Measurements from ENCODE around the gene SPRY1.

The SPRY1 gene

GRCh38 chr4:123366144-123366748 lies 30.3 kb upstream of the SPRY1 start:
- peaks cover 0 to 4% (median 0%) of the 10 kb centered on the region in 5 donors for H3K9me3 ChIP-seq (ENCODE audit: control insufficient read depth in 5 of 5, low read length in 5 of 5)
- H3K9ac ChIP-seq (ENCODE audit: low read length in 5 of 5), result no peak overlapping the region
- no peaks in the 10 kb centered on the region for H3K27me3 ChIP-seq (ENCODE audit: control insufficient read depth in 5 of 5, insufficient read depth in 4 of 5, low read length in 5 of 5)
- peaks cover 0 to 6% (median 2%) of the 10 kb centered on the region in 5 donors for H3K4me1 ChIP-seq (ENCODE audit: control insufficient read depth in 5 of 5, insufficient read depth in 5 of 5, low read length in 5 of 5)
- H3K27ac ChIP-seq (ENCODE audit: low read depth, low read length), result no peak overlapping the region
- no peak overlapping the region for H3K4me3 ChIP-seq (ENCODE audit: low read depth in 1 of 5, low read length in 5 of 5)
- no peaks in the 10 kb centered on the region for H3K36me3 ChIP-seq (ENCODE audit: control insufficient read depth in 5 of 5, insufficient read depth in 5 of 5, low read length in 5 of 5)

DNA sequence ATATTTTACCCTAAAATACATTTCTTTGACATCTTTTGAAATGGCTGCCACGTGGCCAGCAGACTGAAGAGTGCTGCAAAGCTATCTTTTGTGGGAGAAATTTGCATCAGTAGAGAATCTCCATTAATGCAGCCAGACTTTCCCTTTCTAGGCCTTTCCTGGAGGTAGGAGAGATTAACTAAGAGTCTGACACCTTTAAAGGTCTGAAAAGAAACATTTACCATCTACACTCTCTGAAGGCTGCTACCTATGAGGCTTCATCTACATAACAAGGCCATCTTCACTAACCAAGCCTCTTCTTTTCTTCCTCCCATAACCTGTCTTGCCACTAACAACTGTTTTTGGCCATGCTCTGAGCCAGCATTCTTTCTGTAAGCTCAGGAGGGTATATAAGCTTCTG lies 17.8 kb upstream of the SPRY1 start:
- Histone ChIP-seq H3K4me1 (ENCODE audit: control insufficient read depth in 5 of 5, insufficient read depth in 5 of 5, low read length in 5 of 5) (peaks cover 0 to 4% (median 0%) of the 10 kb centered on the region in 5 donors), H3K4me3 (ENCODE audit: low read depth in 1 of 5, low read length in 5 of 5) (no peak overlapping the region), H3K9me3 (ENCODE audit: control insufficient read depth in 5 of 5, low read length in 5 of 5) (no peaks in the 10 kb centered on the region), H3K9ac (ENCODE audit: low read length in 5 of 5) (no peak overlapping the region), H3K36me3 (ENCODE audit: control insufficient read depth in 5 of 5, insufficient read depth in 5 of 5, low read length in 5 of 5) (no peaks in the 10 kb centered on the region), H3K27ac (ENCODE audit: low read depth, low read length) (no peak overlapping the region), H3K27me3 (ENCODE audit: control insufficient read depth in 5 of 5, insufficient read depth in 4 of 5, low read length in 5 of 5) (no peaks in the 10 kb centered on the region)

GRCh38 chr4:123379392-123379791 lies 17.2 kb upstream of the SPRY1 start:
- Histone ChIP-seq H3K9ac (ENCODE audit: low read length in 5 of 5) (no peak overlapping the region), H3K4me3 (ENCODE audit: low read depth in 1 of 5, low read length in 5 of 5) (no peak overlapping the region), H3K4me1 (ENCODE audit: control insufficient read depth in 5 of 5, insufficient read depth in 5 of 5, low read length in 5 of 5) (peaks cover 0 to 4% (median 0%) of the 10 kb centered on the region in 5 donors), H3K27ac (ENCODE audit: low read depth, low read length) (no peak overlapping the region), H3K9me3 (ENCODE audit: control insufficient read depth in 5 of 5, low read length in 5 of 5) (no peaks in the 10 kb centered on the region), H3K36me3 (ENCODE audit: control insufficient read depth in 5 of 5, insufficient read depth in 5 of 5, low read length in 5 of 5) (no peaks in the 10 kb centered on the region), H3K27me3 (ENCODE audit: control insufficient read depth in 5 of 5, insufficient read depth in 4 of 5, low read length in 5 of 5) (no peaks in the 10 kb centered on the region)

DNA sequence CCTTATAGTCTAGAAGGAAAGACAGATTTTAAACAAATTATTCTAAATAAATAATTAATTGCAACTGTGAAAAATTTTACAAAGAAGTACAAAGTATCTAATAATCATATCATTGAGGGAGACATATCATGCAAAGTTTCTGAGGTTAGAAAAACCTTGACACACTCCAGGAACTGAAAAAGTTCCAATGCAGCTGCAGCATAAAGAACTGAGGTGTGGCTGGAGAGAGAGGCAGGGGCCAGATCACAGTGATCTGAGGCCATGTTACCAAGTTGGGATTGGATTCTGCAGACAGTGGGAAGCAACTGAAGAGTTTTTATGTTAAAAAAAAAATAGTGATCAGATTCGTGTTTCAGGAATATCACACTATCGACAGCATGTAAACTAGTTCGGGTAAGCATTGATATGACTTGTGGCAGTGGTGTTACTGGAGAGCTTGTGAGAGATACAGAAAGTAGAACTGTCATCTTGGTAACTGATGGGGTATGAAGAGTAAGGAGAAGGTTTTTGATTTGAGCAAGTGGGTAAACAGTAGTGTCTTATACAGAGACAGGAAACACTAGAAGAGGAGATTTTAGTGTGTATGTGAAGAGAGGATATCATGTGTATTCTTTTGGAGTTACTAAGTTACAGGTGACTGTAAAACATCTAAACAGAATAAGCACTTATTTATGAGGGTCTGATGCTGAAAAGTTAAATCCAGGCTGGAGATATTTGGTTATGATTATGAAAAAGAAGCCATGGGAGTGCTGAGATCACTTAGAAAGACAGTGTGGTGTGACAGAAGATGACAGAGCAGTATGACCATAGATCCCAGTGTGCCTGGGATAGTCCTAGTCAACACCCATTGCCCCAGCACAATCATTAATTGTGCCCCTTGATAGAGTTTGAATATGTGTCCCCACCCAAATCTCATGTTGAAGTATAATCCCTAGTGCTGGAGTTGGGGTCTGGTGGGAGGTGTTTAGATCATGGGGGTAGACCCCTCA lies 15.6 kb upstream of the SPRY1 start:
- Histone ChIP-seq H3K9ac (ENCODE audit: low read length in 5 of 5) (no peak overlapping the region), H3K4me1 (ENCODE audit: control insufficient read depth in 5 of 5, insufficient read depth in 5 of 5, low read length in 5 of 5) (peaks cover 0 to 4% (median 0%) of the 10 kb centered on the region in 5 donors), H3K27ac (ENCODE audit: low read depth, low read length) (no peak overlapping the region)

DNA sequence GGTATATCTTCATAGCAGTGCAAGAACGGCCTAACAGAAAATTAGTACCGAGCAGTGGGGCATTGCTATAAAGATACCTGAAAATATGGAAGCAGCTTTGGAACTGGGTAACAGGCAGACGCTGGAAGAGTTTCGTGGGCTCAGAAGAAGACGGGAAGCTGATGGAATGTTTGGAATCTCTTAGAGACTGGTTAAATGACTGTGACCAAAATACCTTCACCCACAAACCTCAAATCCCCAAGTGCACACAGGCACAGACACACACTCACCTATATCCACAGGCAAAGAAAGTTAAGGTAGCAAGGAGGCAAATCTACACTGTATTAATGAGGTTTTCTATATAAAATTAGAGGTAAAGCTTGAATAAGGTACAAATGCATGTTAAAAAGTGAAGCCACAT lies 14.6 kb upstream of the SPRY1 start:
- H3K4me1 ChIP-seq (ENCODE audit: control insufficient read depth in 5 of 5, insufficient read depth in 5 of 5, low read length in 5 of 5), result peaks cover 0 to 13% (median 0%) of the 10 kb centered on the region in 5 donors
- no peak overlapping the region for H3K9ac ChIP-seq (ENCODE audit: low read length in 5 of 5)
- no peaks in the 10 kb centered on the region for H3K27me3 ChIP-seq (ENCODE audit: control insufficient read depth in 5 of 5, insufficient read depth in 4 of 5, low read length in 5 of 5)
- no peak overlapping the region for H3K4me3 ChIP-seq (ENCODE audit: low read depth in 1 of 5, low read length in 5 of 5)
- no peak overlapping the region for H3K27ac ChIP-seq (ENCODE audit: low read depth, low read length)
- H3K9me3 ChIP-seq (ENCODE audit: control insufficient read depth in 5 of 5, low read length in 5 of 5), result no peaks in the 10 kb centered on the region
- no peaks in the 10 kb centered on the region for H3K36me3 ChIP-seq (ENCODE audit: control insufficient read depth in 5 of 5, insufficient read depth in 5 of 5, low read length in 5 of 5)

More for the DNA sequence above, 15.6 kb upstream of the SPRY1 start:
- H3K27me3 ChIP-seq (ENCODE audit: control insufficient read depth in 5 of 5, insufficient read depth in 4 of 5, low read length in 5 of 5), result no peaks in the 10 kb centered on the region
- H3K9me3 ChIP-seq (ENCODE audit: control insufficient read depth in 5 of 5, low read length in 5 of 5), result no peaks in the 10 kb centered on the region
- no peak overlapping the region for H3K4me3 ChIP-seq (ENCODE audit: low read depth in 1 of 5, low read length in 5 of 5)
- H3K36me3 ChIP-seq (ENCODE audit: control insufficient read depth in 5 of 5, insufficient read depth in 5 of 5, low read length in 5 of 5), result no peaks in the 10 kb centered on the region

GRCh38 chr4:123383566-123383965 lies 13.0 kb upstream of the SPRY1 start:
- Histone ChIP-seq H3K9ac (ENCODE audit: low read length in 5 of 5) (no peak overlapping the region), H3K36me3 (ENCODE audit: control insufficient read depth in 5 of 5, insufficient read depth in 5 of 5, low read length in 5 of 5) (no peaks in the 10 kb centered on the region), H3K4me3 (ENCODE audit: low read depth in 1 of 5, low read length in 5 of 5) (no peak overlapping the region), H3K27ac (ENCODE audit: low read depth, low read length) (no peak overlapping the region), H3K4me1 (ENCODE audit: control insufficient read depth in 5 of 5, insufficient read depth in 5 of 5, low read length in 5 of 5) (peaks cover 0 to 13% (median 0%) of the 10 kb centered on the region in 5 donors), H3K9me3 (ENCODE audit: control insufficient read depth in 5 of 5, low read length in 5 of 5) (no peaks in the 10 kb centered on the region), H3K27me3 (ENCODE audit: control insufficient read depth in 5 of 5, insufficient read depth in 4 of 5, low read length in 5 of 5) (no peaks in the 10 kb centered on the region)

DNA sequence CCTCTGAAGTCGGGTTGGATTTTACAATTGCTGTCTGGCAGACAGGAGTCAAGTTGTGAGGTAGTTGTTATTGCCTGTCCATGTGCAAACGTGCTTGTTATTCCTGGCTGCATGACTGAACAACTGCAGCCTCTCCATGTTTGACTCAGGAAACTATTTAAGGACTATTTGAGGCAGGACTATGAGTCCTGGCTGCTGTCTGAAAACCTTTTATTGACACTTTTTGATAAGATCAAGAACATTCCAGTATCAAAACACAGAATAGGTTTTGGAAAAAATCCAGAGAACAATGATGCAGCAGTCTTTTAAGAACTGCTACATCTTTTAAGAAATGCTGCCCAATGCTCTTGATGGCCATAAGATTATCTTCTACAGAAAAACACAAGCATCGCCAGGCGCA lies 10.0 kb upstream of the SPRY1 start:
- Histone ChIP-seq H3K27me3 (ENCODE audit: control insufficient read depth in 5 of 5, insufficient read depth in 4 of 5, low read length in 5 of 5) (no peaks in the 10 kb centered on the region), H3K27ac (ENCODE audit: low read depth, low read length) (no peak overlapping the region), H3K4me1 (ENCODE audit: control insufficient read depth in 5 of 5, insufficient read depth in 5 of 5, low read length in 5 of 5) (peaks cover 0 to 8% (median 0%) of the 10 kb centered on the region in 5 donors)

DNA sequence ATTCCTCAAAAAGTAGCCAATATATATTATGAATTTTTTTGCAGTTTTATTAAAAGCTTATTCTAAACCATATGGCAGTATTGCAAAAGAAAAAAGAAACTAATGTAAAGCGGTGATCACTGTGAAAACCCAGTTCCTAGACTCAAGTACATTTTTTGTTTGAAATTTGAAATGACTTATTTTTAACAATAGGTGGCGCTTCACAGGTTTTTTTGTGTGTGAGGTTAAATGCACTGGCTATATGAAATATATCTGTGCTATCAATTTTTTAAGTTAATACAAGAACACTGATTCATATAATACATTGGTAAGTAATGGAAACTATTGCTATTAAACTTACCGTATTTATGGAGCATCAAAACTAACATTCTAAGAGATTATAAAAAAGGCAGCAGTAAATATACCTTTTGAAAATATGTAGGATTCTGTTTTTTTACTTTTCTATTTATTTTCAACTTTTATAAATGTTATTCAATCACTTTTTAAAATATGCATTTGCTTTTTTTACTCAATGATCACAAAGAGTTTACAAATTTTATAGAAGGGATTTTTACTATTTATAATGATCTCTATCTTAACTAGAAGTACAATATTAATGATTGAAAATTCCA lies 5.6 kb upstream of the SPRY1 start:
- H3K9me3 ChIP-seq (ENCODE audit: control insufficient read depth in 5 of 5, low read length in 5 of 5), result no peaks in the 10 kb centered on the region
- no peak overlapping the region for H3K27ac ChIP-seq (ENCODE audit: low read depth, low read length)
- no peak overlapping the region for H3K9ac ChIP-seq (ENCODE audit: low read length in 5 of 5)
- H3K27me3 ChIP-seq (ENCODE audit: control insufficient read depth in 5 of 5, insufficient read depth in 4 of 5, low read length in 5 of 5), result no peaks in the 10 kb centered on the region
- peaks cover 0 to 8% (median 0%) of the 10 kb centered on the region in 5 donors for H3K4me1 ChIP-seq (ENCODE audit: control insufficient read depth in 5 of 5, insufficient read depth in 5 of 5, low read length in 5 of 5)
- no peaks in the 10 kb centered on the region for H3K36me3 ChIP-seq (ENCODE audit: control insufficient read depth in 5 of 5, insufficient read depth in 5 of 5, low read length in 5 of 5)
- no peak overlapping the region for H3K4me3 ChIP-seq (ENCODE audit: low read depth in 1 of 5, low read length in 5 of 5)

More for the DNA sequence above, 10.0 kb upstream of the SPRY1 start:
- H3K36me3 ChIP-seq (ENCODE audit: control insufficient read depth in 5 of 5, insufficient read depth in 5 of 5, low read length in 5 of 5), result no peaks in the 10 kb centered on the region
- H3K9me3 ChIP-seq (ENCODE audit: control insufficient read depth in 5 of 5, low read length in 5 of 5), result no peaks in the 10 kb centered on the region
- no peak overlapping the region for H3K9ac ChIP-seq (ENCODE audit: low read length in 5 of 5)
- H3K4me3 ChIP-seq (ENCODE audit: low read depth in 1 of 5, low read length in 5 of 5), result no peak overlapping the region

- Histone ChIP-seq H3K36me3 (ENCODE audit: control insufficient read depth in 5 of 5, insufficient read depth in 5 of 5, low read length in 5 of 5) (peaks cover 0 to 4% (median 0%) of the 10 kb centered on the region in 5 donors), H3K4me3 (ENCODE audit: low read depth in 1 of 5, low read length in 5 of 5) (peak overlapping the region in 3 of 5 donors; percentile 27 to 43 (median 40)), H3K27ac (ENCODE audit: low read depth, low read length) (peak overlapping the region; percentile 41)
These were observed 2.9 kb upstream of the SPRY1 start for GRCh38 chr4:123393721-123394120.

More at GRCh38 chr4:123393721-123394120, 2.9 kb upstream of the SPRY1 start:
- Histone ChIP-seq H3K9ac (ENCODE audit: low read length in 5 of 5) (peak overlapping the region in 2 of 5 donors; percentile 14 to 17), H3K9me3 (ENCODE audit: control insufficient read depth in 5 of 5, low read length in 5 of 5) (no peaks in the 10 kb centered on the region), H3K27me3 (ENCODE audit: control insufficient read depth in 5 of 5, insufficient read depth in 4 of 5, low read length in 5 of 5) (no peaks in the 10 kb centered on the region), H3K4me1 (ENCODE audit: control insufficient read depth in 5 of 5, insufficient read depth in 5 of 5, low read length in 5 of 5) (peaks cover 0 to 14% (median 0%) of the 10 kb centered on the region in 5 donors)
